GM21390 (cell line): ENCODE results near the gene EVA1B.

Source experiments
- ATAC-seq: cut with Tn5 transposase; IDR thresholded peaks from one replicate; pipeline ENCODE4 v1.9.1; 2021; ENCODE audit not compliant: unreplicated experiment

EVA1B gene

GRCh38 chr1:36284061-36284460 lies 39.4 kb downstream of the EVA1B start:
- no peak for ATAC-seq

GRCh38 chr1:36279789-36280296 lies 43.6 kb downstream of the EVA1B start:
- ATAC-seq = no peak

- no peak for ATAC-seq
These were observed 44.2 kb downstream of the EVA1B start for GRCh38 chr1:36279110-36279788.

GRCh38 chr1:36276688-36277087 lies 46.8 kb downstream of the EVA1B start:
- no peak for ATAC-seq

- ATAC-seq = no peak
These were observed 49.2 kb downstream of the EVA1B start for GRCh38 chr1:36274201-36274600.

- no peak for ATAC-seq
These were observed 50.4 kb downstream of the EVA1B start for GRCh38 chr1:36273024-36273423.
